ENCODE results near the gene BFSP2. TPM values are rescaled to one million over a fixed set of nuclear protein-coding genes. Genes with fewer than 3 reads are reported as not detected.
"Not testable (repeated sequence)": the region's sequence is repeated elsewhere in the genome, so short reads cannot be mapped to it uniquely, and the experiment has no call there.

Gene BFSP2
- total RNA-seq, 2 experiments from 2014 or later = 0.55 to 1.0 TPM

GRCh38 chr3:133472889-133473288 lies 73.0 kb downstream of the BFSP2 start:
- H3K4me1 Mint-ChIP-seq = peaks cover 23% of the 10 kb centered on the region
- no peaks in the 10 kb centered on the region for H3K36me3 Mint-ChIP-seq (ENCODE audit: low read depth)
- no peak for DNase-seq
- H3K9me3 Mint-ChIP-seq = no peaks in the 10 kb centered on the region
- POLR2A ChIA-PET = no interaction called here
- no peaks in the 10 kb centered on the region for H3K27me3 Mint-ChIP-seq
- H3K27ac Mint-ChIP-seq = no peak overlapping the region
- CTCF ChIA-PET = interaction anchor here (0.7 kb wide), 1 partner anchor 31 kb away, joined by 5 read pairs; no protein-coding TSS in a partner anchor
- H3K4me3 Mint-ChIP-seq = no peak overlapping the region

GRCh38 chr3:133473472-133474191 lies 73.8 kb downstream of the BFSP2 start:
- H3K27ac Mint-ChIP-seq; H3K36me3 Mint-ChIP-seq (ENCODE audit: low read depth); DNase-seq; H3K9me3 Mint-ChIP-seq; H3K27me3 Mint-ChIP-seq; POLR2A ChIA-PET; H3K4me3 Mint-ChIP-seq: not testable (repeated sequence)
- CTCF ChIA-PET = interaction anchor here (0.7 kb wide), 2 partner anchors 32 to 99 kb away, joined by 3 to 5 read pairs; no protein-coding TSS in a partner anchor
- H3K4me1 Mint-ChIP-seq = peaks cover 26% of the 10 kb centered on the region

DNA sequence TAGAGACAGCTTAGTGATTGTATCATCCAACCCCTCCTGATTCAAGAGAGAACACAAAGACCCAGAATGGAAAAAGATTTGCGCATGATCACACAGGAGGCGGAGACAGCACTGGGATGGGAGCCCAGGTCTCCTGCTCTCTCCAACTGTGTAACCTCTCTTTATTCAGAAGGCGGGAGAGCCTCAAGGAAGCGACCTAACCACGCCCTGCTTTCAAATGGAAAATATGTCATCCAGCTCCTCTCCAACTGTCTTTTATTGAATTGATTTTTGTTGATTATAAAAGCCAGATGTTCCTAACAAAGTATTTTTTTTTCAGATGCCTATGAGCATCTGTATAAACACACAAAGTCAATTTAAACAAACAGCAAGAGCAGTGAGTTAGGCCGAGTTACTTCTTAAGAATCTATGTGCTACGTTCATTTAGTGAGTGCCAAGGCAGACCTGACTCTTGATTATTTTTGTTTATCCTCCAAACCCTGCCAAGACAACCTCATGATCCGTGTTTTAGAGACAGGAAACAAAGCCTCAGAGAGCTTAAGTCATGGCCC lies 74.5 kb downstream of the BFSP2 start:
- Mint-ChIP-seq H3K27me3 (no peaks in the 10 kb centered on the region), H3K9me3 (no peaks in the 10 kb centered on the region), H3K4me3 (no peak overlapping the region), H3K36me3 (ENCODE audit: low read depth) (no peaks in the 10 kb centered on the region), H3K4me1 (peaks cover 29% of the 10 kb centered on the region), H3K27ac (no peak overlapping the region)
- CTCF ChIA-PET = interaction anchor here (0.6 to 1.4 kb wide), 5 partner anchors 14 to 98 kb away, joined by 3 to 7 read pairs (median 3); no protein-coding TSS in a partner anchor
- POLR2A ChIA-PET = interaction anchor here (0.7 to 1.0 kb wide), 3 partner anchors 10 to 100 kb away, joined by 3 to 4 read pairs (median 4); no protein-coding TSS in a partner anchor
- DNase-seq = no peak

DNA sequence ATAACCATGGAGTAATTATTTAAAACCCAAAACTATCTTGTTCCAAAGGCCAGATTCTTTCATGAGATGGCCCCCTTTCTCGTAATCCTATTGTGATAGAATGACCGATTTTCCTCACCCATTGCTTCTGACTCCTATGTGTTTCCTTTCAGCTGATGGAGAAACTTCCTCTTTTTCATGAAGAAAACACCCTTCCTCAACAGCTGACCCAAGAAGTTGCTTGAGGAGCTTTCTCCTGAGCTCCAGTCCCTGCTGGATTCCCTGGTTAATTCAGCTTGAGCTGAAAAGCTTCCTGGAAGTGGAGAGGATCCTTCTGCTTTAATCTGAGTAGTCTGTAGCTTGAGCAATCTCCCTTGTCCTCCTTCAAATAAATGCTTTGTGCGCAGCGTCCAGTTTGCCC lies 75.0 kb downstream of the BFSP2 start:
- no peaks in the 10 kb centered on the region for H3K36me3 Mint-ChIP-seq (ENCODE audit: low read depth)
- no peaks in the 10 kb centered on the region for H3K27me3 Mint-ChIP-seq
- H3K9me3 Mint-ChIP-seq = no peaks in the 10 kb centered on the region
- ChIA-PET CTCF (interaction anchor here (0.6 to 1.4 kb wide), 4 partner anchors 14 to 50 kb away, joined by 3 to 7 read pairs (median 4); no protein-coding TSS in a partner anchor), POLR2A (interaction anchor here (0.7 to 1.4 kb wide), 4 partner anchors 10 to 100 kb away, joined by 3 to 4 read pairs (median 4); no protein-coding TSS in a partner anchor)
- H3K4me1 Mint-ChIP-seq = peaks cover 29% of the 10 kb centered on the region
- H3K27ac Mint-ChIP-seq = peak overlapping the region; percentile 64
- no peak for DNase-seq
- H3K4me3 Mint-ChIP-seq = no peak overlapping the region

- Mint-ChIP-seq H3K27ac (peak overlapping the region; percentile 64), H3K36me3 (ENCODE audit: low read depth) (no peaks in the 10 kb centered on the region), H3K4me1 (peaks cover 29% of the 10 kb centered on the region), H3K4me3 (no peak overlapping the region), H3K9me3 (no peaks in the 10 kb centered on the region), H3K27me3 (no peaks in the 10 kb centered on the region)
- ChIA-PET POLR2A (interaction anchor here (0.7 to 1.4 kb wide), 4 partner anchors 9 to 99 kb away, joined by 3 to 4 read pairs (median 4); no protein-coding TSS in a partner anchor), CTCF (interaction anchor here (1.0 to 1.4 kb wide), 2 partner anchors 13 to 16 kb away, joined by 3 to 4 read pairs; no protein-coding TSS in a partner anchor)
- DNase-seq = no peak
These were observed 75.6 kb downstream of the BFSP2 start for GRCh38 chr3:133475245-133476010.

DNA sequence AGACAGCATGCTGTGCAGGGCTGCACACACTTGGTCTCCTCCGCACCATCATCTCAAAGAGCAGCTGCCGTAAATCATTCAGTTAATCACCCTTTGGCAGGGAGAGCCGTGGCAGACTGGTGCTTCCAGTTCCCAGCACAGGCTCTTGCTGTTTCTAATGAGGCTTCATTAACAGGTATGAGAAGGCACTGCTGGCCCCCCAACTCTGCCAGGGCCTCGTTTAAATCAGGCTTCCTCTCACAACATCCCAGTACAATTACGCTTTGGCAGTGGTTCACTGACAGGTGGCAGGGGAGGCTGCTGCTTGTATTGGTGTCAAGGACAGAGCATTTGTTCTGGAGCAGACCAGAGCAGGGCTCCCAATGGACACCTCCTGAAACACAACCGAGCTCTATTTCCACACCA lies 77.1 kb downstream of the BFSP2 start:
- no peak overlapping the region for H3K4me3 Mint-ChIP-seq
- no peaks in the 10 kb centered on the region for H3K27me3 Mint-ChIP-seq
- H3K4me1 Mint-ChIP-seq = peaks cover 29% of the 10 kb centered on the region
- ChIA-PET CTCF (interaction anchor here (0.8 kb wide), 1 partner anchor 13 kb away, joined by 3 read pairs; no protein-coding TSS in a partner anchor), POLR2A (no interaction called here)
- H3K27ac Mint-ChIP-seq = no peak overlapping the region
- H3K36me3 Mint-ChIP-seq (ENCODE audit: low read depth) = no peaks in the 10 kb centered on the region
- no peak for DNase-seq
- no peaks in the 10 kb centered on the region for H3K9me3 Mint-ChIP-seq

GRCh38 chr3:133477487-133477886 lies 77.6 kb downstream of the BFSP2 start:
- Mint-ChIP-seq H3K27me3 (no peaks in the 10 kb centered on the region), H3K4me1 (peaks cover 29% of the 10 kb centered on the region), H3K27ac (no peak overlapping the region), H3K4me3 (no peak overlapping the region), H3K36me3 (ENCODE audit: low read depth) (no peaks in the 10 kb centered on the region), H3K9me3 (no peaks in the 10 kb centered on the region)
- ChIA-PET POLR2A (no interaction called here), CTCF (interaction anchor here (0.8 kb wide), 1 partner anchor 13 kb away, joined by 3 read pairs; no protein-coding TSS in a partner anchor)
- DNase-seq = no peak

GRCh38 chr3:133478624-133479023 lies 78.8 kb downstream of the BFSP2 start:
- ChIA-PET CTCF (interaction anchor here (3.2 kb wide), 1 partner anchor 10 kb away, joined by 10 read pairs; no protein-coding TSS in a partner anchor), POLR2A (interaction anchor here (0.6 to 0.9 kb wide), 2 partner anchors 10 to 11 kb away, joined by 3 read pairs; no protein-coding TSS in a partner anchor)
- no peaks in the 10 kb centered on the region for H3K27me3 Mint-ChIP-seq
- H3K9me3 Mint-ChIP-seq = no peaks in the 10 kb centered on the region
- DNase-seq = no peak
- H3K36me3 Mint-ChIP-seq (ENCODE audit: low read depth) = no peaks in the 10 kb centered on the region
- no peak overlapping the region for H3K27ac Mint-ChIP-seq
- peaks cover 29% of the 10 kb centered on the region for H3K4me1 Mint-ChIP-seq
- H3K4me3 Mint-ChIP-seq = no peak overlapping the region

DNA sequence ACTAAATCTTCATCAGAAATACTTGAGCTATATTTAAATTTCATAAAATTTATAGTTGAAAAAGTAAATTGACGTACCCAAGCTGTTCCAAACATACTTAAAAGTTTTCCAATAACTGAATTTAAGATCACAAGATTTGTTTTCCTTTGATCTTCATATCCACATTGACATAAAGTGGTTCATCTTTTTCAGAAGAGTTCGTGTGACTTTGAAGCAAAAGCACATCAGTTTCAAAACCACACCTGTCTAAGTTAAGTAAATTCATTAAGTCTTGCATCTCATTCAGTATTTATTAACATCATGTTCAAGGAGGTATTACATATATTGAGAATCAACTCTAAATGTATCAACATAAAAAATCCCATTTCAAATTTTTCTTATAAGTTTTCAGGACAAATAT lies 79.5 kb downstream of the BFSP2 start:
- H3K4me1 Mint-ChIP-seq = peaks cover 25% of the 10 kb centered on the region
- H3K27ac Mint-ChIP-seq = no peak overlapping the region
- no peak for DNase-seq
- H3K36me3 Mint-ChIP-seq (ENCODE audit: low read depth) = no peaks in the 10 kb centered on the region
- H3K27me3 Mint-ChIP-seq = no peaks in the 10 kb centered on the region
- no peak overlapping the region for H3K4me3 Mint-ChIP-seq
- ChIA-PET CTCF (interaction anchor here (0.8 to 3.2 kb wide), 2 partner anchors 9 to 98 kb away, joined by 3 to 10 read pairs; no protein-coding TSS in a partner anchor), POLR2A (no interaction called here)
- H3K9me3 Mint-ChIP-seq = no peaks in the 10 kb centered on the region

DNA sequence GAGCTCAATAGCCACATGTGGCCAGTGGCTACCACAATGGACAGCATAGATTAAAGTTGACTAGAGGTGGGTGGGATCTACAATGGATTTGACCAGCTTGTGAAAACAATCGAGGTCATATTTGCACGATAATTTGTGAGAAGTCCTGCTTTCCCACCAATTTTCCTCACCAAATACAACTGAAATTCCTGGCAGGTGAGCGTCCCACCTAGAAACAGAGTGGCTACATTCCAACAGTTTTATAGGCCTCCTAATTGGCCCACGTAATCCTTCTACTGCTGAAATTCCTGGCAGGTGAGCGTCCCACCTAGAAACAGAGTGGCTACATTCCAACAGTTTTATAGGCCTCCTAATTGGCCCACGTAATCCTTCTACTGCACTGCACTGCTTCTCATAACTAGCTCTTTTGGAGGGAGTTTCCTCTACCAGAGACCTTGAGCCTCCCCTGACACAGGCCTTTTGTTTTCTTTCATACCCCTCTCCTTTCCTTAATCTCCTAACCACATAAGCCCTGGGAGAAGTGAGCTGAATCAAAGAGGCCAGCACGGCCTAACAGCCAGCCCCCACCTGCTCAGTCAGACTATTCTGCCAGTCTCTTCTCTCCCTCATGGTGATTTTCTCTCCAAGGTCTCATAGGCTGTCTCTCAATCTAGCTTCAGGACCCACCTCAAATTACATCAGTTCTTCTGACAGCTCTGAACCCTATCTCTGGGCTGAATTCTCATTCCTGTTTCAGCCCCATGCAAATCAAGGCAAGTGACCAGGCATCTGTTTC lies 80.2 kb downstream of the BFSP2 start:
- ChIA-PET POLR2A (no interaction called here), CTCF (interaction anchor here (0.5 to 3.2 kb wide), 3 partner anchors 9 to 98 kb away, joined by 3 to 10 read pairs (median 3); no protein-coding TSS in a partner anchor)
- no peak for DNase-seq
- Mint-ChIP-seq H3K4me3 (no peak overlapping the region), H3K27ac (no peak overlapping the region), H3K36me3 (ENCODE audit: low read depth) (no peaks in the 10 kb centered on the region), H3K27me3 (no peaks in the 10 kb centered on the region), H3K4me1 (peaks cover 18% of the 10 kb centered on the region), H3K9me3 (no peaks in the 10 kb centered on the region)

- H3K9me3 Mint-ChIP-seq; H3K27me3 Mint-ChIP-seq; DNase-seq; CTCF ChIA-PET; POLR2A ChIA-PET; H3K4me1 Mint-ChIP-seq; H3K27ac Mint-ChIP-seq; H3K36me3 Mint-ChIP-seq (ENCODE audit: low read depth); H3K4me3 Mint-ChIP-seq: not testable (repeated sequence)
These were observed 82.6 kb downstream of the BFSP2 start for GRCh38 chr3:133482474-133482873.

GRCh38 chr3:133486658-133487057 lies 86.8 kb downstream of the BFSP2 start:
- ChIA-PET POLR2A (interaction anchor here (1.2 to 9.6 kb wide), 2 partner anchors 89 to 175 kb away, joined by 3 to 110 read pairs; partner anchors contain the start of genes CDV3 and TOPBP1), CTCF (interaction anchor here (1.3 to 4.6 kb wide), 3 partner anchors 38 to 91 kb away, joined by 3 to 23 read pairs (median 19); partner anchors contain the start of gene CDV3)
- H3K9me3 Mint-ChIP-seq = peaks cover 2% of the 10 kb centered on the region
- H3K27ac Mint-ChIP-seq = no peak overlapping the region
- no peaks in the 10 kb centered on the region for H3K27me3 Mint-ChIP-seq
- no peak overlapping the region for H3K4me3 Mint-ChIP-seq
- peaks cover 2% of the 10 kb centered on the region for H3K36me3 Mint-ChIP-seq (ENCODE audit: low read depth)
- H3K4me1 Mint-ChIP-seq = peaks cover 29% of the 10 kb centered on the region
- DNase-seq = no peak
